Hematopoietic multipotent progenitor cell treated with erythropoietin and hydrocortisone succinate and interleukin-3 and kit ligand, for 17 days (in vitro differentiated cells): Measurements from ENCODE around the gene SNX1.
"Not testable (repeated sequence)": the region's sequence is repeated elsewhere in the genome, so short reads cannot be mapped to it uniquely, and the experiment has no call there.

Source experiments
- DNase-seq: peaks from one replicate; pipeline ENCODE4 v3.0.0-alpha.2; 2015; ENCODE audit warnings: low spot score

The SNX1 gene

GRCh38 chr15:64095795-64096667, at the start of gene SNX1:
Gene SNX1 (plus strand): TSS chr15:64095982. CDS start chr15:64096014, 32 bp downstream.
- DNase-seq = peak; percentile 96

DNA sequence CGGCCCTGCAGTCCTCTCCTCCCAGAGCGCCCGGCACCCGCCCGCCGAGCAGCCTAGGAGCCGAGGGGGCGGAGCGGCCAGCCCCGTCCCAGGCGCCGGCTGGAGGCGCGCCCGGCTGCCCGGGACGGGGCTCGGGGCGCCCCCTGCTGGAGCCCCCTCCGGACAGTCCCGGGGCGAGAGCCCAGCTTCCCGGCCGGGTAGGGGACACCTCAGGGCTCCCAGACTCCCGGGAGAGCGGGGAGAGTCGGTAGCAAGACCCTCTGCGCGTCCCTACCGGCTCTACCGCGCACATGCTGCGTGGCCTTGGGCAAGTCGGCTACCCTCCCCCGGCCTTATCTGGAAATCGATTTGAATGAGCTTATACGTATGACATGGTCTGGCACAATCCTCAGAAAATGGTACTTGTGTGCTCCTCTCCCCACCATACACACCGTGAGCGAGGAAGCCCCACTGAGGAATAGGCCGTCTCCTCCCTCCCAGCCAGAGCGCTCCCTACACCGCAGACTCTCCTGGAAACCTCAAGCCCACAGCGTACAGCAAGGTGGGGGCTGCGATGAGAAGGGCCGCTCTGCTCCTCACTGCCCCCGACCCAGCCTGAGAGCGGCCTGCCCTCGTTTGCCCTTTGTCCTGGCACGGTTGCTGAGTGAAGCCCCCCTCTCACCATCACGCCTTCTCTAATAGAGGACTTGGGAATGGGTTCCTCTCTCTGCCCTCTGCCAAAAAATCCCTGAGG, 49.2 kb upstream of the SNX1 start, which contains the start of gene DAPK2:
DAPK2 (minus strand) TSS at position 65 of the 733 bp plus-strand sequence. CDS start 6,224 bp downstream, outside the sequence.
- peak; percentile 58 for DNase-seq

GRCh38 chr15:64048781-64049460, 46.9 kb upstream of the SNX1 start:
- no peak for DNase-seq

DNA sequence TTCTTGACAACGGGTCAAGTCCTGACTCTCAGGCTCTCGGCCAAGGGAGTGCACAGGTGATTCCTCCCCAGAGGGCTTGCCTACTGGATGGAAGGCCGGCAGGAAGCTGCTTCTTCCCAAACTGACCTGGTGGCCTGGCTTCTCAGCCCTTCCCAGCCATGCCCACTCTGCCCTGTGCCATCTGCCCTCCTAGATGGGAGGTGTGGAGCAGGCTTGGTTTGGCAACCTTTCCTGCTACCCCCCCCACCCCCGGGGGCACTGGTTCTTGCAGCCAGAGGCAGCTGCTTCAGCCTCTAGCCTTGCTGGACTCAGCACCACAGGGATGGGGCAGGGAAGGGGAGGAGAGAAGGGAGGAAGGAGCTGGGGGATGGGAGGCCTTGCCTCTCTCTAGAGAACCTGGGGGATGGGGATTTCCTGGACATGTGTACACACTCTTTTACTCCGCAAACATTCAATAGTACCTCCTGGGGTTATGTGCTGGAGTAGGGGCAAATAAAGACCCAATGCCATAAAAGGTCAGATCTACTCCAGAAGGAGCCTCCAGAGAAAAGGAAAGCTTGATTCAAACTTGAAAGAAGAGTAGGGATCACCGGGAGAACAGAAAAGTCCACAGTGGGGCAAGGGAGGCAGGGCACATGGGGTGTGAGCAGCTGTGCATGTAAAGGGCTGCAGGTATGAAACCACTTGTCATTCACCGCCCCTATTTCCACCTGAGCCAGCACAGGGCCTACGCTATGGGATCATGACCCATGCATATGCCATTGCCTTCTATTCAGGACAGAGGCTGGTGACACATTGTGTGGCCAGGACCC, 45.3 kb upstream of the SNX1 start:
- DNase-seq = no peak

- no peak for DNase-seq
Measured at GRCh38 chr15:64051093-64051402, 44.7 kb upstream of the SNX1 start.

GRCh38 chr15:64051407-64052259, 44.1 kb upstream of the SNX1 start:
- DNase-seq = no peak

DNA sequence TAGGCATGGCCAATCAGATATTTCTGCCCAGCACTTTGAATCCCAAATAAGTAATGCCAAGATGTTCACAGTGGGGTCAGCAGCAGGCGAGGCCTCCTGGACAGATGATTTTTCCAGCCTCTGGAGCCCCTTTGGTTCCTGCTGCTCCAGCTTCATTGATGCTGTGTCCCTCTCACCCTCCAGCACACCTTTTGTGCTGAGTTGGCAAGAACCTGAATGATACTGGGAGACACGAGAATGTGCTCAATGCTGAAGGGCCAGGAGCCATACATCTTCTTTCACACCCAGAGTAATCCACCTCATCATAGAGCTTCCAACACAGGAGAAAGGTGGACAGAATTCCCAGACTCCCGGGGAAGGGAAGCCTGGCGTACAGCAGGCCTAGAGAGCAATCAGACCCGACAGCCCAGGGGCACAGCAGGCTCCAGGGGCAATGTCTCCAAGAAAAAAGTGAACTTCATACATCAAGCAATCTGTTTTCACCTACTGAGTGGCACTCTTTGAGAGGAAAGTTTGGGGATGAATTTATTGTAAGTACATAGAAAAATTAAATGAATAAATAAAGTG, 42.8 kb upstream of the SNX1 start:
- DNase-seq = no peak

DNA sequence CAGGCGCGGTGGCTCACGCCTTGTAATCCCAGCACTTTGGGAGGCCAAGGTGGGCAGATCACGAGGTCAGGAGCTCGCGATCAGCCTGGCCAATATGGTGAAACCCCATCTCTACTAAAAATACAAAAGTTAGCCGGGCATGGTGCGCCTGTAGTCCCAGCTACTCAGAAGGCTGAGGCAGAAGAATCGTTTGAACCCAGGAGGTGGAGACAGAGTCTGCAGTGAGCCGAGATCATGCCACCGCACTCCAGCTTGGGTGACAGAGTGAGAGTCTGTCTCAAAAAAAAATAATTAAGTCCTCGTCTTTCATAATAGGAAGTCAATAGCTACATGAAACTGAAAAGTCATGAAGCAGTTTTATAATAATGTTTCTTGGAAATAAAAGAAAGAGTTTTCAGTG, 42.1 kb upstream of the SNX1 start:
- not testable (repeated sequence) for DNase-seq

GRCh38 chr15:64058279-64058678, 37.5 kb upstream of the SNX1 start:
- no peak for DNase-seq

- not testable (repeated sequence) for DNase-seq
Measured at GRCh38 chr15:64059104-64059503, 36.7 kb upstream of the SNX1 start.

- DNase-seq = no peak
Measured at GRCh38 chr15:64060716-64061115, 35.1 kb upstream of the SNX1 start.

DNA sequence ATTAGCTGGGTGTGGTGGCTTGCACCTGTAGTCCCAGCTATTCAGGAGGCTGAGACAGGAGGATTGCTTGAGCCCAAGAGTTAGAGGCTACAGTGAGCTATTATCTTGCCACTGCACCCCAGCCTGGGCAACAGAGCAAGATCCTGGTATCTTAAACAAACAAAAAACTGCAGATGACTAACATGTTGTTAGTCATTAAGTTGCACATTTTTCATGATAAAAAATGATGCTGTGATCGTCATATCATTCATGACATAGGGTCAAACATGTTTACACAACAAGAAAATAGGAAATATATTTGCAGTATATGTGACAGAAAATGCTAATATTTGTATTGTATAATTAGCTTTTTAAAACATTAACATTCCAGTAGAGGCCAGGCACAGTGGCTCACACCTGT, 29.3 kb upstream of the SNX1 start:
- no peak for DNase-seq

DNA sequence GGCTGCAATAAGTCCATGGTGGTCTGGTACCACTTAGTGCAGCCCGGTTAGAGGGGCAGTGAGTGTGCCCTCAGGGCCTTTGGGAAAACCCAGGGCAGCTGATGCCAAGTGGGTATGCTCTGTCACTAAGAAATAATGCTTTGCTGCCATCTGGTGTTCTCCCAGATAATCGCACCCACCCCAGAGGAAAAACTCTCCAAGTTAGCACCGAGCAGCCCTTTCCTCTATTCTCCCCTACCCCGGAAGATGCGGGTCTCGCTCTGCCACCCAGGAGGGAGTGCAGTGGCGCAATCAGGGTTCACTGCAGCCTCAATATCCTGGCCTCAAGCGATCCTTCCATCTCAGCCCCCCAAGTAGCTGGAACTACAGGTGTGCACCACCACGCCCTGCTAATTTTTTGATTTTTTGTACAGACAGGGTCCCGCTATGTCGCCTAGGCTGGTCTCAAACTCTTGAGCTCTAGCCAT, 28.2 kb upstream of the SNX1 start:
- peak; percentile 78 for DNase-seq

- DNase-seq = no peak
Measured at GRCh38 chr15:64068133-64068532, 27.6 kb upstream of the SNX1 start.

- DNase-seq = no peak
Measured at GRCh38 chr15:64070106-64070505, 25.7 kb upstream of the SNX1 start.

DNA sequence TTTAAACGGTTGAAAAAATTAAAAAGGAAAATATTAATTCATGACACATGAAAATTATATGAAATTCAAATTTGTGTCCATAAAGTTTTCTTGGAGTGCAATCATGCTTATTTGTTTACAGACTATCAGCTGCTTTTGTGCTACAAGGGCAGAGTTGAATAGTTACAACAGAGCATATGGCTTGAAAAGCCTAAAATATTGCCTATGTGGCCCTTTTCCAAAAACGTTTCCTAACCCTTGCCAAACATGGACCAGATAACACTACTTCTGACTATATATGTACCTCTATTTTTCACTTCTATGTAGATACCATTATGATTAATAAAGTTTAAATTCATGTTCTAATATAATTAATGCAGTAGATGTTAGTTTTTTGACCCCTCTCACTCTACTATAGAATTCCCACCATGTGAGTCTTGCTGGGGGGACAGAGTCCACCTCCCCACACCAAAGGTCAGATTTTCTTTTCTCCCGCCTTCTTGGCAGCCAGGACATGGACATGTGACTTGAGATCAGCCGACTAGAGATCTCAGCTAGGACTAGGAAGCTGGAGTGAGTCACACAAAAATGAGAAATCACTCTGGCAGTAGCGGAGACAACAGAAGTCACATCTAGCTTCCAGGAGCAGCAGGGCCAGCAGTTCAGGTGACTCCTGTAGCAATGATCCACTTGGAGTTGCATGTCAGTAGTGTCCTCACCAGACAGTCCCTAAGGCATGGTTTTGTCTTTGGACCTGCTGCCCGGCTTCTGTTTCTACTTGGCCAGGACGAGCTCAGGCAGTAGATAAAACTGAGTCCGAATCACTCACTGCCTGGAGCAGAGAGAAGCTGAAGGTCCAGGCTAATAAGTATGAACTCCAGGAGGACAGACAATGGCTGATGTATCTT, 24.6 kb upstream of the SNX1 start:
- DNase-seq = no peak

GRCh38 chr15:64071931-64072765, 23.6 kb upstream of the SNX1 start:
- no peak for DNase-seq

- DNase-seq = no peak
Measured at GRCh38 chr15:64072812-64073211, 23.0 kb upstream of the SNX1 start.
